Gastroesophageal sphincter (tissue), 4 donors: Measurements from ENCODE around the gene SMARCD1. TPM values are rescaled to one million over a fixed set of nuclear protein-coding genes. Genes with fewer than 3 reads are reported as not detected.

Experiments used
- ATAC-seq: fragments of 150-250 bp; one replicate; pipeline ENCODE4 v1.9.1; 2016; ENCODE audit warnings: mild to moderate bottlenecking, moderate library complexity
- H3K27ac ChIP-seq, 4 donors: fragments of 200-600 bp; sonication (generic) in 3 of 4; 1 replicate in 3 of 4; 2 replicates in 1 of 4; pipeline ENCODE4 v1.5.1; 2016 to 2019
- H3K27me3 ChIP-seq: fragments of 200-600 bp; sonication (generic); one replicate; pipeline ENCODE4 v1.5.1; 2019
- H3K36me3 ChIP-seq, 2 donors: fragments of 200-600 bp; sonication (generic); one replicate each; pipeline ENCODE4 v1.5.1; 2019; ENCODE audit warnings: control low read depth in 1 of 2
- H3K4me1 ChIP-seq, 3 donors: fragments of 200-600 bp; sonication (generic); 1 replicate in 2 of 3; 2 replicates in 1 of 3; pipeline ENCODE4 v1.5.1; 2016 to 2019; ENCODE audit warnings: control low read depth in 2 of 3
- H3K4me3 ChIP-seq, 2 donors: fragments of 200-600 bp; sonication (generic); one replicate each; pipeline ENCODE4 v1.5.1; 2019; ENCODE audit warnings: mild to moderate bottlenecking in 1 of 2, moderate library complexity in 1 of 2
- H3K9me3 ChIP-seq, 3 donors: fragments of 200-600 bp; sonication (generic); one replicate each; pipeline ENCODE4 v1.5.1; 2017 to 2019; ENCODE audit warnings: control low read depth in 2 of 3
- EP300 ChIP-seq: sonication (generic); formaldehyde crosslinking; IDR thresholded peaks from one replicate; pipeline ENCODE4 v1.6.1; 2017; ENCODE audit warnings: antibody characterized with exemption, mild to moderate bottlenecking
- POLR2A ChIP-seq, 2 donors: fragments of 450-650 bp; IDR thresholded peaks; one replicate each; pipeline ENCODE4 v1.6.1; 2017; ENCODE audit warnings: antibody characterized with exemption in 2 of 2, mild to moderate bottlenecking in 2 of 2, moderate library complexity in 1 of 2
- POLR2AphosphoS5 ChIP-seq: sonication (generic); formaldehyde crosslinking; IDR thresholded peaks from one replicate; pipeline ENCODE4 v1.6.1; 2017; ENCODE audit warnings: antibody characterized with exemption
- WGBS, 2 donors: methylation state at CpG; one replicate each; pipeline ENCODE4 v1.1.5; 2018; ENCODE audit warnings: low coverage in 1 of 2; 5-methylcytosine and 5-hydroxymethylcytosine counted together
- total RNA-seq, 4 donors: library from RNA; depleted of rRNA; stranded (reverse); fragments of >200 nt; gene quantifications; one replicate each; pipeline ENCODE4 v1.1.0, GENCODE V29; 2016
- TF ChIP-seq, protein P1 (sequence below), 4 experiments: fragments of 200-600 bp in 2 of 4; fragments of 450-650 bp in 2 of 4; sonication (generic) in 1 of 4; IDR thresholded peaks; one replicate each; pipeline ENCODE4 v1.5.1; 2017 to 2019; ENCODE audit warnings: antibody characterized with exemption in 4 of 4, mild to moderate bottlenecking in 2 of 4, moderate library complexity in 2 of 4

Gene SMARCD1
- total RNA-seq, 4 donors from 2014 or later, result 26.6 to 52.8 (median 44.2) TPM

DNA sequence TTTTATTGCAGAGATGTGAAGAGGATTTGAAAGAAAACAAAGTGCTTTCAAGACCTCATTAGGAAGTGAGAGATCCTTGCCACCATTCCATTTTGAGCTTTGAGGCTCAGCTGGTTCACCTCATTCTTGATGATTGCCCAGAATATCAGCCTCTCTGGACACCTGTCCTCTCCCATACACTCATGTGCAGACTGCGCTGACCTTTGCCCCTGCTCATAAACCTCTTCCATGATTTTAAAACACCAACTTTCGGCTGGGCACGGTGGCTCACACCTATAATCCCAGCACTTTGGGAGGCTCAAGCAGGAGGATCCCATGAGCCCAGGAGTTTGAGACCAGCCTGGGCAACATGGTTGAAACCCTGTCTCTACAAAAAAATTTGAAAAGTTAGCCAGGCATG lies 35.8 kb downstream of the SMARCD1 start:
- Histone ChIP-seq H3K27ac (no peak overlapping the region), H3K4me3 (no peak overlapping the region), H3K36me3 (peaks cover 0 to 72% of the 10 kb centered on the region in 2 donors), H3K9me3 (no peaks in the 10 kb centered on the region), H3K27me3 (no peaks in the 10 kb centered on the region), H3K4me1 (peaks cover 0 to 53% (median 0%) of the 10 kb centered on the region in 3 donors)
- 100% methylated on average over 1 of the region's 3 CpGs for WGBS, 2 donors
- no peak for ATAC-seq
- TF ChIP-seq, protein P1, sequence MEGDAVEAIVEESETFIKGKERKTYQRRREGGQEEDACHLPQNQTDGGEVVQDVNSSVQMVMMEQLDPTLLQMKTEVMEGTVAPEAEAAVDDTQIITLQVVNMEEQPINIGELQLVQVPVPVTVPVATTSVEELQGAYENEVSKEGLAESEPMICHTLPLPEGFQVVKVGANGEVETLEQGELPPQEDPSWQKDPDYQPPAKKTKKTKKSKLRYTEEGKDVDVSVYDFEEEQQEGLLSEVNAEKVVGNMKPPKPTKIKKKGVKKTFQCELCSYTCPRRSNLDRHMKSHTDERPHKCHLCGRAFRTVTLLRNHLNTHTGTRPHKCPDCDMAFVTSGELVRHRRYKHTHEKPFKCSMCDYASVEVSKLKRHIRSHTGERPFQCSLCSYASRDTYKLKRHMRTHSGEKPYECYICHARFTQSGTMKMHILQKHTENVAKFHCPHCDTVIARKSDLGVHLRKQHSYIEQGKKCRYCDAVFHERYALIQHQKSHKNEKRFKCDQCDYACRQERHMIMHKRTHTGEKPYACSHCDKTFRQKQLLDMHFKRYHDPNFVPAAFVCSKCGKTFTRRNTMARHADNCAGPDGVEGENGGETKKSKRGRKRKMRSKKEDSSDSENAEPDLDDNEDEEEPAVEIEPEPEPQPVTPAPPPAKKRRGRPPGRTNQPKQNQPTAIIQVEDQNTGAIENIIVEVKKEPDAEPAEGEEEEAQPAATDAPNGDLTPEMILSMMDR (IDR thresholded peaks at IDR 0.05), result no peak
- TF ChIP-seq EP300, result no peak
- TF ChIP-seq POLR2A (IDR thresholded peaks at IDR 0.05), result no peak
- no peak for TF ChIP-seq POLR2AphosphoS5

DNA sequence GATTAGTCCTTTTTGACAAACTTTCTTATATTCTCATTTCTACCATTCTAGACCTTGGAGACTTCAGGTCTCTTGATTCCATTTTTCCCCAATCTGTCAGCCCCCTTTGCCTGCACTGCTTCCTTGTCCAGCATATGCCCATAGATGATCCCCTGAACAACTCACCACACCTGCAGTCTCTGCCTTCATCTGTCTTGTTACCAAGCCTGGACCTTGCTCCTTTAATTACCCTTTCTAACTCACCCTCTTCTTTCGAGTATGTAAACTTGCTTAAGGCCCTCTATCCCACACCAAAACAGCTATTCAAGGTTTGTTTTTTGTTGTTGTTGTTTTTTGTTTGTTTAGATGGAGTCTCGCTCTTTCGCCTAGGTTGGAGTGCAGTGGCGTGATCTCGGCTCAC lies 36.5 kb downstream of the SMARCD1 start:
- no peak overlapping the region for H3K27ac ChIP-seq
- TF ChIP-seq, protein P1 (IDR thresholded peaks at IDR 0.05), result no peak
- TF ChIP-seq POLR2A (IDR thresholded peaks at IDR 0.05), result no peak
- no peak for TF ChIP-seq EP300
- no peak for TF ChIP-seq POLR2AphosphoS5
- H3K4me1 ChIP-seq, result peaks cover 0 to 51% (median 0%) of the 10 kb centered on the region in 3 donors
- WGBS, 2 donors, result 81 to 96% methylated on average over 3 to 4 of the region's 5 CpGs
- H3K27me3 ChIP-seq, result no peaks in the 10 kb centered on the region
- ATAC-seq, result no peak
- peaks cover 0 to 72% of the 10 kb centered on the region in 2 donors for H3K36me3 ChIP-seq
- H3K9me3 ChIP-seq, result no peaks in the 10 kb centered on the region
- no peak overlapping the region for H3K4me3 ChIP-seq

DNA sequence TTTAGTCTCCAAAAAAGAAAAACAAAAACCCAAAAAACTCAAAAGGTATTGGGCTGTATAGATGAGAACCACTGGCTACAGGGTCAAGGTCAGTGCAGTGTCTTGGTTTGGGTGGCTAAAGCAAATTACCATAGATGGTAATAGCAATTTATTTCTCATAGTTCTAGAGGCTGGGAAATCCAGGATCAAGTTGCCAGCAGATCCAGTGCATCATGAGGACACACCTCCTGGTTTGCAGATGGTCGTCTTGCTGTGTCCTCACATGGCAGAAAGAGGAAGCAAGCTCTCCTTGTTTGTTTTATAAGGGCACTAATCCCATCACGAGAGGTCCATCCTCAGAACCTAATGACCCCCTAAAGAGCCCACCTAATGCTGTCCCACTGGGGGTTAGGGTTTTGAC lies 38.1 kb downstream of the SMARCD1 start:
- peaks cover 0 to 35% (median 0%) of the 10 kb centered on the region in 3 donors for H3K4me1 ChIP-seq
- H3K27ac ChIP-seq, result no peak overlapping the region
- H3K4me3 ChIP-seq, result no peak overlapping the region
- peaks cover 0 to 78% of the 10 kb centered on the region in 2 donors for H3K36me3 ChIP-seq
- no peak for ATAC-seq
- WGBS, 2 donors, result 53 to 58% methylated on average over 2 of the region's 2 CpGs
- H3K27me3 ChIP-seq, result no peaks in the 10 kb centered on the region
- no peak for TF ChIP-seq POLR2A (IDR thresholded peaks at IDR 0.05)
- no peak for TF ChIP-seq EP300
- TF ChIP-seq, protein P1 (IDR thresholded peaks at IDR 0.05), result no peak
- no peak for TF ChIP-seq POLR2AphosphoS5
- H3K9me3 ChIP-seq, result no peaks in the 10 kb centered on the region

DNA sequence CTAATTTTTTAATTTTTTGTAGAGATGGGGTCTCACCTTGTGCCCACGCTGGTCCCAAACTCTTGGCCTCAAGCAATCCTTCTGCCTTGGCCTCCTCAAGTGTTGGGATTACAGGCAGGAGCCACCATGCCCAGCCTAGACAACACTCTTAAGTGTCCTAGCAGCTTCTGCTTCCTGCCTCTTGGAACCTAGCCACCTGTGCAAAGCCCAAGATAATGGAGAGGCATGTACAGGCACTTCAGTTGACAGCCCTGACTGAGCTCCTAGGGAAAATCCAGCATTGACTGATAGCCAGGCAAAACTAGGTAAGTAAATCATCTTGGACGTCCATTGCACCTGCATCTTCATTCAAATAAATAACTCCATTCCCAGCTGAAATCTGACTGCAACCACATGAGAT lies 42.4 kb downstream of the SMARCD1 start:
- no peak for ATAC-seq
- Histone ChIP-seq H3K27me3 (no peaks in the 10 kb centered on the region), H3K36me3 (peaks cover 4 to 78% of the 10 kb centered on the region in 2 donors), H3K27ac (no peak overlapping the region), H3K4me1 (peaks cover 0 to 28% (median under 1%) of the 10 kb centered on the region in 3 donors), H3K9me3 (no peaks in the 10 kb centered on the region), H3K4me3 (no peak overlapping the region)
- TF ChIP-seq EP300 (no peak), POLR2AphosphoS5 (no peak), POLR2A (IDR thresholded peaks at IDR 0.05) (no peak)
- TF ChIP-seq, protein P1 (IDR thresholded peaks at IDR 0.05), result no peak
- WGBS, 2 donors, result 55 to 75% methylated on average over 1 of the region's 2 CpGs

DNA sequence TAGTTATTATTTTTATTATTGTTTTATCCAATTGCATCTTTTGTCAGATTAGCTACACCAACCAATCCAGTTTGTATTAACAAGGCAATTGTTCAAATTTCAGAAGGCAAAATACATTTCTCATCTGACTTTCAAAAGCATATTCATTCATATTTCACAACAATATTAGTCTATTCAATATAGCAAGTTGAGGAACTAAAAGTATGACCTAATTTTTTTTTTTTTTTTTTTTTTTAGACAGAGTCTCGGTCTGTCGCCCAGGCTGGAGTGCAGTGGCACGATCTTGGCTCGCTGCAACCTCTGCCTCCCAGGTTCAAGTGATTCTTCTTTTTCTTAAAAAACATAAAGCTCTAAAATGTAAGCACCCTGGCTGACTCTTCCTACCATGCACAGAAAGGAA lies 44.1 kb downstream of the SMARCD1 start:
- Histone ChIP-seq H3K4me1 (peaks cover 0 to 27% (median 5%) of the 10 kb centered on the region in 3 donors), H3K27me3 (no peaks in the 10 kb centered on the region), H3K9me3 (no peaks in the 10 kb centered on the region), H3K27ac (no peak overlapping the region), H3K36me3 (peaks cover 4 to 79% of the 10 kb centered on the region in 2 donors), H3K4me3 (no peak overlapping the region)
- TF ChIP-seq POLR2A (IDR thresholded peaks at IDR 0.05) (no peak), EP300 (no peak), POLR2AphosphoS5 (no peak)
- TF ChIP-seq, protein P1 (IDR thresholded peaks at IDR 0.05), result no peak
- 62 to 79% methylated on average over 4 of the region's 4 CpGs for WGBS, 2 donors
- ATAC-seq, result no peak
